Amygdala (tissue), 56 donors: ENCODE data around the gene B3GAT3.
A peak's percentile ranks its signal among the peaks of the same experiment; 100 is the strongest.
"Not testable (repeated sequence)": the region's sequence is repeated elsewhere in the genome, so short reads cannot be mapped to it uniquely, and the experiment has no call there.

Source experiments
- DNase-seq, 56 donors: peaks; one replicate each; lab custom pipeline; 2025; lab: John Stamatoyannopoulos, UW

Gene B3GAT3

GRCh38 chr11:62585356-62585755, 36.4 kb downstream of the B3GAT3 start:
- DNase-seq: not testable (repeated sequence)

- not testable (repeated sequence) for DNase-seq
Measured at GRCh38 chr11:62581735-62582134, 40.1 kb downstream of the B3GAT3 start.

- no peak for DNase-seq
Measured at GRCh38 chr11:62580959-62581715, 40.6 kb downstream of the B3GAT3 start.

GRCh38 chr11:62579252-62579651, 42.5 kb downstream of the B3GAT3 start:
- no peak for DNase-seq

GRCh38 chr11:62578541-62578940, 43.2 kb downstream of the B3GAT3 start:
- DNase-seq: no peak

GRCh38 chr11:62577046-62577714, 44.6 kb downstream of the B3GAT3 start:
- no peak for DNase-seq

GRCh38 chr11:62575837-62576236, 45.9 kb downstream of the B3GAT3 start:
- no peak for DNase-seq

- no peak for DNase-seq
Measured at GRCh38 chr11:62575156-62575555, 46.6 kb downstream of the B3GAT3 start.

- DNase-seq: peak in 20 of 56 donors; percentile 15 to 66 (median 45)
Measured at GRCh38 chr11:62574363-62575071, 47.3 kb downstream of the B3GAT3 start.

GRCh38 chr11:62573592-62574362, 48.0 kb downstream of the B3GAT3 start, which contains the start of gene EEF1G:
Gene EEF1G (minus strand): TSS chr11:62573891. CDS start chr11:62573842, 49 bp downstream.
- DNase-seq: peak; percentile 78 to 99 (median 98)

GRCh38 chr11:62573006-62573591, 48.7 kb downstream of the B3GAT3 start:
- peak in 5 of 56 donors; percentile 45 to 60 (median 51) for DNase-seq

GRCh38 chr11:62572431-62572830, 49.4 kb downstream of the B3GAT3 start:
- no peak for DNase-seq

- DNase-seq: not testable (repeated sequence)
Measured at GRCh38 chr11:62571493-62571892, 50.3 kb downstream of the B3GAT3 start.

GRCh38 chr11:62570903-62571302, 50.9 kb downstream of the B3GAT3 start:
- DNase-seq: not testable (repeated sequence)

GRCh38 chr11:62569611-62570010, 52.2 kb downstream of the B3GAT3 start:
- no peak for DNase-seq

- no peak for DNase-seq
Measured at GRCh38 chr11:62567018-62567633, 54.7 kb downstream of the B3GAT3 start.

- no peak for DNase-seq
Measured at GRCh38 chr11:62566247-62566646, 55.5 kb downstream of the B3GAT3 start.
